ENCODE data around the gene STON1. TPM values are rescaled to one million over a fixed set of nuclear protein-coding genes. Genes with fewer than 3 reads are reported as not detected.

STON1 gene
- total and polyA plus RNA-seq, 2 donors (not counting 3 experiments of a cell fraction or from before 2014, with no cell fraction given) = 6.3 to 12.1 TPM

GRCh38 chr2:48572816-48573215, 42.9 kb downstream of the STON1 start:
- Histone ChIP-seq H2AFZ (ENCODE audit: low read depth, low read length) (no peak overlapping the region), H3K79me2 (ENCODE audit: control insufficient read depth, insufficient read depth, low read length) (no peaks in the 10 kb centered on the region), H3K36me3 (ENCODE audit: control insufficient read depth in 2 of 2, extremely low read depth in 1 of 2, insufficient read depth in 2 of 2, low read length in 2 of 2) (no peaks in the 10 kb centered on the region), H3K9me3 (replicated peaks; ENCODE audit: control insufficient read depth, insufficient read depth, low read length) (no peaks in the 10 kb centered on the region), H3K9me1 (replicated peaks; ENCODE audit: control insufficient read depth, extremely low read depth, insufficient read depth, low read length) (no peaks in the 10 kb centered on the region), H3K4me3 (replicated peaks in 1 of 3; ENCODE audit: insufficient read depth in 1 of 3, low read depth in 1 of 3, low read length in 3 of 3) (no peak overlapping the region), H3K27me3 (ENCODE audit: control insufficient read depth in 2 of 2, insufficient read depth in 2 of 2, low read length in 2 of 2) (no peaks in the 10 kb centered on the region), H3K4me1 (ENCODE audit: control insufficient read depth, extremely low read depth, insufficient read depth, low read length) (no peaks in the 10 kb centered on the region), H3K27ac (ENCODE audit: insufficient read depth, low read depth, low read length) (no peak overlapping the region), H4K20me1 (replicated peaks; ENCODE audit: control insufficient read depth, extremely low read depth, insufficient read depth, low read length) (no peaks in the 10 kb centered on the region), H3K9ac (replicated peaks; ENCODE audit: extremely low read depth, insufficient read depth, low read length) (no peak overlapping the region), H3K4me2 (ENCODE audit: insufficient read depth, low read length) (no peak overlapping the region)
- TF ChIP-seq MAX (IDR thresholded peaks at IDR 0.05; ENCODE audit: insufficient read depth, insufficient read length) = no peak
- no peak for TF ChIP-seq FOS (IDR thresholded peaks at IDR 0.05; ENCODE audit: borderline replicate concordance, insufficient read depth, low read length)
- no peak for TF ChIP-seq JUN (IDR thresholded peaks at IDR 0.05; ENCODE audit: borderline replicate concordance, insufficient read depth, insufficient read length, low read depth)
- no peak for TF ChIP-seq MYC (IDR thresholded peaks at IDR 0.05; ENCODE audit: low read depth, low read length)
- TF ChIP-seq CTCF (IDR thresholded peaks at IDR 0.05; ENCODE audit: extremely low read depth in 1 of 2, insufficient read depth in 1 of 2, low read depth in 1 of 2, low read length in 2 of 2) = no peak
- TF ChIP-seq POLR2A (IDR thresholded peaks at IDR 0.05; ENCODE audit: low read depth, low read length) = no peak
- TF ChIP-seq GATA2 (IDR thresholded peaks at IDR 0.05; ENCODE audit: insufficient read depth, insufficient read length, low read depth, low read length) = no peak
- no peak for TF ChIP-seq EZH2 (IDR thresholded peaks at IDR 0.05; ENCODE audit: borderline replicate concordance, low read depth, low read length, severe bottlenecking)
- TF ChIP-seq POLR2AphosphoS5 (IDR thresholded peaks at IDR 0.05; ENCODE audit: insufficient read depth, low read depth, low read length) = no peak
- DNase-seq (ENCODE audit: low read depth, low spot score) (no peak), FAIRE-seq (no peak)
- no TSS peak for BruUV-seq (replicated peaks)
- POLR2A ChIA-PET = no interaction called here
- dilution Hi-C loops (cut with MboI; ENCODE audit: extremely low pct_ligation_motif_present, low sequenced_read_pairs) = no loop called here
- CTCF ChIA-PET = no interaction called here
- intact Hi-C loops (cut with micrococcal nuclease) = no loop called here

All from endothelial cell of umbilical vein (primary cell).